HEK293 (cell line): ENCODE measurements around the gene COA8.

Source experiments
- ATF2 ChIP-seq: fragments of 450-650 bp; formaldehyde crosslinking; IDR thresholded peaks from 2 replicates; pipeline ENCODE4 v1.5.1; 2016; ENCODE audit warnings: missing biosample characterization, missing genetic modification characterization, low read depth
- ELK4 ChIP-seq: IDR thresholded peaks from 2 replicates; pipeline ENCODE4 v1.6.1; 2011; ENCODE audit warnings: mild to moderate bottlenecking, low read depth, low read length, borderline replicate concordance
- PRDM4 ChIP-seq: fragments of 450-650 bp; formaldehyde crosslinking; IDR thresholded peaks from 2 replicates; pipeline ENCODE4 v1.5.1; 2017; ENCODE audit warnings: missing biosample characterization, missing genetic modification characterization
- SP7 ChIP-seq: fragments of 450-650 bp; formaldehyde crosslinking; IDR thresholded peaks from 2 replicates; pipeline ENCODE4 v1.5.1; 2016; ENCODE audit warnings: missing biosample characterization, missing genetic modification characterization
- ZFHX2 ChIP-seq: fragments of 450-650 bp; formaldehyde crosslinking; conservative IDR thresholded peaks from 2 replicates; pipeline ENCODE4 v1.5.1; 2016; ENCODE audit warnings: missing biosample characterization, missing genetic modification characterization
- ZNF140 ChIP-seq: fragments of 450-650 bp; formaldehyde crosslinking; IDR thresholded peaks from 2 replicates; pipeline ENCODE4 v1.5.1; 2016; ENCODE audit warnings: missing biosample characterization, missing genetic modification characterization
- ZNF335 ChIP-seq: fragments of 450-650 bp; formaldehyde crosslinking; conservative IDR thresholded peaks from 2 replicates; pipeline ENCODE4 v1.5.1; 2016; ENCODE audit warnings: missing biosample characterization, missing genetic modification characterization
- ZNF391 ChIP-seq: fragments of 450-650 bp; formaldehyde crosslinking; IDR thresholded peaks from 2 replicates; pipeline ENCODE4 v1.5.1; 2016; ENCODE audit warnings: low read depth, missing biosample characterization, missing genetic modification characterization, borderline replicate concordance
- ZNF473 ChIP-seq: fragments of 450-650 bp; formaldehyde crosslinking; IDR thresholded peaks from 2 replicates; pipeline ENCODE4 v1.5.1; 2017; ENCODE audit warnings: missing biosample characterization, missing genetic modification characterization
- ZNF501 ChIP-seq: fragments of 450-650 bp; formaldehyde crosslinking; IDR thresholded peaks from 2 replicates; pipeline ENCODE4 v1.5.1; 2016; ENCODE audit warnings: missing biosample characterization, missing genetic modification characterization
- ZNF544 ChIP-seq: fragments of 450-650 bp; formaldehyde crosslinking; IDR thresholded peaks from 2 replicates; pipeline ENCODE4 v1.5.0; 2017; ENCODE audit warnings: missing biosample characterization, missing genetic modification characterization
- ZNF600 ChIP-seq: fragments of 450-650 bp; formaldehyde crosslinking; IDR thresholded peaks from 2 replicates; pipeline ENCODE4 v1.5.1; 2016; ENCODE audit warnings: missing biosample characterization, missing genetic modification characterization
- ZNF623 ChIP-seq: fragments of 450-650 bp; formaldehyde crosslinking; IDR thresholded peaks from 2 replicates; pipeline ENCODE4 v1.5.1; 2016; ENCODE audit warnings: missing biosample characterization, missing genetic modification characterization
- ZNF654 ChIP-seq: fragments of 450-650 bp; formaldehyde crosslinking; IDR thresholded peaks from 2 replicates; pipeline ENCODE4 v1.5.1; 2016; ENCODE audit warnings: low read depth, missing biosample characterization, missing genetic modification characterization
- ZNF701 ChIP-seq: fragments of 450-650 bp; formaldehyde crosslinking; IDR thresholded peaks from 2 replicates; pipeline ENCODE4 v1.5.1; 2016; ENCODE audit warnings: missing biosample characterization, missing genetic modification characterization
- ZNF707 ChIP-seq: fragments of 450-650 bp; formaldehyde crosslinking; IDR thresholded peaks from 2 replicates; pipeline ENCODE4 v1.5.1; 2016; ENCODE audit warnings: missing biosample characterization, missing genetic modification characterization
- ZNF747 ChIP-seq: fragments of 450-650 bp; formaldehyde crosslinking; IDR thresholded peaks from 2 replicates; pipeline ENCODE4 v1.5.1; 2016; ENCODE audit warnings: missing biosample characterization, missing genetic modification characterization
- ZSCAN23 ChIP-seq: fragments of 450-650 bp; formaldehyde crosslinking; IDR thresholded peaks from 2 replicates; pipeline ENCODE4 v1.5.1; 2016; ENCODE audit warnings: missing biosample characterization, missing genetic modification characterization
- ZSCAN5A ChIP-seq: fragments of 450-650 bp; formaldehyde crosslinking; IDR thresholded peaks from 2 replicates; pipeline ENCODE4 v1.5.1; 2016; ENCODE audit warnings: missing biosample characterization, missing genetic modification characterization
- TF ChIP-seq, protein P1 (sequence below): fragments of 450-650 bp; formaldehyde crosslinking; IDR thresholded peaks from 2 replicates; pipeline ENCODE4 v1.5.1; 2017; ENCODE audit warnings: missing biosample characterization, missing genetic modification characterization
- TF ChIP-seq, protein P2 (sequence below): fragments of 450-650 bp; formaldehyde crosslinking; IDR thresholded peaks from 2 replicates; pipeline ENCODE4 v1.5.1; 2016; ENCODE audit warnings: missing biosample characterization, missing genetic modification characterization, low read depth
- TF ChIP-seq, protein P3 (sequence below): fragments of 450-650 bp; formaldehyde crosslinking; IDR thresholded peaks from 2 replicates; pipeline ENCODE4 v1.5.1; 2016; ENCODE audit warnings: missing biosample characterization, missing genetic modification characterization, borderline replicate concordance
- TF ChIP-seq, protein P4 (sequence below): fragments of 450-650 bp; formaldehyde crosslinking; IDR thresholded peaks from 2 replicates; pipeline ENCODE4 v1.5.1; 2017; ENCODE audit warnings: missing biosample characterization, missing genetic modification characterization

The COA8 gene

DNA sequence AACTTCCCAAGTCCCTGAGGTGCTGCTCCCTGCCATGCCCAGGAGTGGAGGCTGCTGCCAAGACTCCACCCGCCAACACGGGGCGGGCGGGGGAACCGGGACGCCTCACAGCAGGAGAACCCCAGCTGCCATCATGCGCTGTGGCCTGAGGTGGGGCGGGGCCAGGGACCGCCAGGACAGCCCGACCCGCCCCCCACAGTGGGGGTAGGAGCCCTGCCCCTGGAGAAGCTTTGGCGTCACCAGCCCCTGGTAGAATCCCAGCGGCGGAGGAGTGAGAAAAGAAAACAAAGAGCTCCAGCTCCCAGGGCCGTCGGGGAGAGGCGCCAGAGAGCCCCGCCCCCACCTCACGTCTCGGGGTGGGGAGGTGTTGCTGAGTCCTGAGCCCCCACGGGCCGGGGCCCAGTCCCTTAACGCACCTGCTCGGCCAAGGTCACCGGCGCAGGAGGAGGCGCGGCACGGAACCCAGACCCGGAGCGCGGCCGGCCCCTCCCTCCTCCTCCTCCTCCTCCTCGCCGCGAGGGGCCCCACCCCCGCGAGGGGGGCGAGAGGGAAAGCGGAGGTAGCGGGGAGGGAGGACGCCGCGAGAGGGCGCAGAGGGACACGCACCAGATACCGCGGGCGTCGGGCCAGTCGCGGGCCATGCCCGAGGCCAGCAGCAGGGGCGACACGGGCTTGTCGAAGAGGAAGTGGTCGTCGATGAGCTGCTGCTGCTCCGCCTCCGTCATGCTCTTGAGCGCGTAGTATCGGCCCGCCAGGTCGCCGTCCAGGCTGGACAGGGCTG is 41.9 kb upstream of the COA8 start (continued):
- TF ChIP-seq, protein P1, sequence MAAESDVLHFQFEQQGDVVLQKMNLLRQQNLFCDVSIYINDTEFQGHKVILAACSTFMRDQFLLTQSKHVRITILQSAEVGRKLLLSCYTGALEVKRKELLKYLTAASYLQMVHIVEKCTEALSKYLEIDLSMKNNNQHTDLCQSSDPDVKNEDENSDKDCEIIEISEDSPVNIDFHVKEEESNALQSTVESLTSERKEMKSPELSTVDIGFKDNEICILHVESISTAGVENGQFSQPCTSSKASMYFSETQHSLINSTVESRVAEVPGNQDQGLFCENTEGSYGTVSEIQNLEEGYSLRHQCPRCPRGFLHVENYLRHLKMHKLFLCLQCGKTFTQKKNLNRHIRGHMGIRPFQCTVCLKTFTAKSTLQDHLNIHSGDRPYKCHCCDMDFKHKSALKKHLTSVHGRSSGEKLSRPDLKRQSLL (tag by site-specific recombination): peak; percentile 83
- TF ChIP-seq ZNF707 (tag by site-specific recombination) (no peak), ZNF654 (tag by site-specific recombination) (no peak), ZSCAN23 (tag by site-specific recombination) (peak; percentile 91; the same call in 1 of the 2 replicates), ZNF600 (tag by site-specific recombination) (peak; percentile 83), ZNF391 (peak; percentile 93), ZNF335 (tag by site-specific recombination) (0 out of 2 replicates have a peak, but pooled peaks have one; percentile 33), ZNF544 (tag by site-specific recombination) (no peak), SP7 (tag by site-specific recombination) (peak; percentile 94), ZNF473 (tag by site-specific recombination) (no peak), ZNF623 (tag by site-specific recombination) (no peak), PRDM4 (tag by site-specific recombination) (peak; percentile 71), ZSCAN5A (peak; percentile 88; the same call in 1 of the 2 replicates), ZNF701 (tag by site-specific recombination) (no peak), ZNF501 (tag by site-specific recombination) (peak; percentile 93), ZNF747 (tag by site-specific recombination) (no peak), ELK4 (no peak), ZNF140 (tag by site-specific recombination) (no peak), ATF2 (tag by site-specific recombination) (peak; percentile 45), ZFHX2 (tag by site-specific recombination) (peak; percentile 99)
- TF ChIP-seq, protein P2, sequence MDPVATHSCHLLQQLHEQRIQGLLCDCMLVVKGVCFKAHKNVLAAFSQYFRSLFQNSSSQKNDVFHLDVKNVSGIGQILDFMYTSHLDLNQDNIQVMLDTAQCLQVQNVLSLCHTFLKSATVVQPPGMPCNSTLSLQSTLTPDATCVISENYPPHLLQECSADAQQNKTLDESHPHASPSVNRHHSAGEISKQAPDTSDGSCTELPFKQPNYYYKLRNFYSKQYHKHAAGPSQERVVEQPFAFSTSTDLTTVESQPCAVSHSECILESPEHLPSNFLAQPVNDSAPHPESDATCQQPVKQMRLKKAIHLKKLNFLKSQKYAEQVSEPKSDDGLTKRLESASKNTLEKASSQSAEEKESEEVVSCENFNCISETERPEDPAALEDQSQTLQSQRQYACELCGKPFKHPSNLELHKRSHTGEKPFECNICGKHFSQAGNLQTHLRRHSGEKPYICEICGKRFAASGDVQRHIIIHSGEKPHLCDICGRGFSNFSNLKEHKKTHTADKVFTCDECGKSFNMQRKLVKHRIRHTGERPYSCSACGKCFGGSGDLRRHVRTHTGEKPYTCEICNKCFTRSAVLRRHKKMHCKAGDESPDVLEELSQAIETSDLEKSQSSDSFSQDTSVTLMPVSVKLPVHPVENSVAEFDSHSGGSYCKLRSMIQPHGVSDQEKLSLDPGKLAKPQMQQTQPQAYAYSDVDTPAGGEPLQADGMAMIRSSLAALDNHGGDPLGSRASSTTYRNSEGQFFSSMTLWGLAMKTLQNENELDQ: no peak
- TF ChIP-seq, protein P3, sequence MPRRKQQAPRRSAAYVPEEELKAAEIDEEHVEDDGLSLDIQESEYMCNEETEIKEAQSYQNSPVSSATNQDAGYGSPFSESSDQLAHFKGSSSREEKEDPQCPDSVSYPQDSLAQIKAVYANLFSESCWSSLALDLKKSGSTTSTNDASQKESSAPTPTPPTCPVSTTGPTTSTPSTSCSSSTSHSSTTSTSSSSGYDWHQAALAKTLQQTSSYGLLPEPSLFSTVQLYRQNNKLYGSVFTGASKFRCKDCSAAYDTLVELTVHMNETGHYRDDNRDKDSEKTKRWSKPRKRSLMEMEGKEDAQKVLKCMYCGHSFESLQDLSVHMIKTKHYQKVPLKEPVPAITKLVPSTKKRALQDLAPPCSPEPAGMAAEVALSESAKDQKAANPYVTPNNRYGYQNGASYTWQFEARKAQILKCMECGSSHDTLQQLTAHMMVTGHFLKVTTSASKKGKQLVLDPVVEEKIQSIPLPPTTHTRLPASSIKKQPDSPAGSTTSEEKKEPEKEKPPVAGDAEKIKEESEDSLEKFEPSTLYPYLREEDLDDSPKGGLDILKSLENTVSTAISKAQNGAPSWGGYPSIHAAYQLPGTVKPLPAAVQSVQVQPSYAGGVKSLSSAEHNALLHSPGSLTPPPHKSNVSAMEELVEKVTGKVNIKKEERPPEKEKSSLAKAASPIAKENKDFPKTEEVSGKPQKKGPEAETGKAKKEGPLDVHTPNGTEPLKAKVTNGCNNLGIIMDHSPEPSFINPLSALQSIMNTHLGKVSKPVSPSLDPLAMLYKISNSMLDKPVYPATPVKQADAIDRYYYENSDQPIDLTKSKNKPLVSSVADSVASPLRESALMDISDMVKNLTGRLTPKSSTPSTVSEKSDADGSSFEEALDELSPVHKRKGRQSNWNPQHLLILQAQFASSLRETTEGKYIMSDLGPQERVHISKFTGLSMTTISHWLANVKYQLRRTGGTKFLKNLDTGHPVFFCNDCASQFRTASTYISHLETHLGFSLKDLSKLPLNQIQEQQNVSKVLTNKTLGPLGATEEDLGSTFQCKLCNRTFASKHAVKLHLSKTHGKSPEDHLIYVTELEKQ (tag by site-specific recombination): peak; percentile 83; the same call in 1 of the 2 replicates
- TF ChIP-seq, protein P4, sequence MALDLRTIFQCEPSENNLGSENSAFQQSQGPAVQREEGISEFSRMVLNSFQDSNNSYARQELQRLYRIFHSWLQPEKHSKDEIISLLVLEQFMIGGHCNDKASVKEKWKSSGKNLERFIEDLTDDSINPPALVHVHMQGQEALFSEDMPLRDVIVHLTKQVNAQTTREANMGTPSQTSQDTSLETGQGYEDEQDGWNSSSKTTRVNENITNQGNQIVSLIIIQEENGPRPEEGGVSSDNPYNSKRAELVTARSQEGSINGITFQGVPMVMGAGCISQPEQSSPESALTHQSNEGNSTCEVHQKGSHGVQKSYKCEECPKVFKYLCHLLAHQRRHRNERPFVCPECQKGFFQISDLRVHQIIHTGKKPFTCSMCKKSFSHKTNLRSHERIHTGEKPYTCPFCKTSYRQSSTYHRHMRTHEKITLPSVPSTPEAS (tag by site-specific recombination): peak; percentile 25
